Measurements from ENCODE around the gene TTLL4. TPM values are rescaled to one million over a fixed set of nuclear protein-coding genes. Genes with fewer than 3 reads are reported as not detected.
"Not testable (repeated sequence)": the region's sequence is repeated elsewhere in the genome, so short reads cannot be mapped to it uniquely, and the experiment has no call there.

Gene TTLL4
- total RNA-seq, 1 experiment from 2014 or later, result 13.7 TPM

DNA sequence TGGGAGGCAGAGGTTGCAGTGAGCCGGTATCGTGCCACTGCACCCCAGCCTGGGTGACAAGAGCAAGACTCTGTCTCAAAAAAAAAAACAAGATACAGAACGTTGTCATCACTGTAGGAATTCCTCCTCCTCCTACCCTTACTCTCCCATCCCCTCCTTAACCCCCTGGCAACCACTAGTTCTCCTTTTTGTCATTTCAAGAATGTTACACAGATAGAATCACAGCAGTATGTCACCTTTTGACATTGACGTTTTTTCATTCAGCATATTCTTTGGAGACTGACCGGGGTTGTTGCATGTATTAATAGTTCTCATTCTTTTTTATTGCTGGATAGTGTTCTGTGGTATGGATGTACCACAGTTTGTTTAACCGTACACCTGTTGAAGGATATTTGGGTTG lies 32.4 kb downstream of the TTLL4 start:
- DNase-seq (ENCODE audit: low read depth), result no peak

DNA sequence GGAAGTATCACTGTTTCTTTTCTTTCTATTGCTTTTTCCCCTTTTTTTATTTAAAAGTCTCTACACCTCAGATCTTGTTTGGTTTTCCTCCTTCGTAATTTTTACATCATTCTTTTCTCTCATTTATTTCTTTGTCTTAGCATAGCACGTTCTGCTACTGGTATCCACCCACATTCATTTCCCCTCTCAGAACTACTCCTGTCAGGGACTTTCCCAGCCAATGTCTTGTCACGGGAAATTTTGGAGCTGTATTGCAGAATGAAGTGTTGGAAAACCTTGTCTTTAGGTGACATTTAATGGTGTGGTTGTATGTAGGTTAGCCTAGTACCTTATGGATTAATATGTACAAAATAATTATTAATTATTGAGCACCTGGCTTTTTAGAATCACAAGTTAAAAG lies 34.0 kb downstream of the TTLL4 start:
- no peak for DNase-seq (ENCODE audit: low read depth)

DNA sequence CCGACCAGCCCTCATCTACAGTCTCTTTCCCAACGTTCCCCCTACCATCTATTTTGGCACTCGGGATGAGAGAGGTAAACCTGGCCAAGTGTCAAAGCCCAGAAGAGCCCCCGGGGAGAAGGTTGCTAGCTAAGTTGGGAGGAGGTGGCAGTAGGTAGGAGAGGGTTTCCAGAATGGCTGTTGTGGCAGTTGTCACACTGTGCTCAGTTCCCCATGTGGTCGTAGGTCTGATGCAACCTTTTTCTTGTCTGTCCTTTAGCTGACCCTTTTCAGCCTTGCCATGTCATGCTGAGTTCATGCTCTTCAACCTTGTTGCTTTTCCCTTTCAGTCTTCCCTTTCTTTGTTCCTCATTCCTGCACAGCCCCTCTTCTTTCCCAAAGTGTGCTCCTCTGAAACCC lies 34.5 kb downstream of the TTLL4 start:
- no peak for DNase-seq (ENCODE audit: low read depth)

DNA sequence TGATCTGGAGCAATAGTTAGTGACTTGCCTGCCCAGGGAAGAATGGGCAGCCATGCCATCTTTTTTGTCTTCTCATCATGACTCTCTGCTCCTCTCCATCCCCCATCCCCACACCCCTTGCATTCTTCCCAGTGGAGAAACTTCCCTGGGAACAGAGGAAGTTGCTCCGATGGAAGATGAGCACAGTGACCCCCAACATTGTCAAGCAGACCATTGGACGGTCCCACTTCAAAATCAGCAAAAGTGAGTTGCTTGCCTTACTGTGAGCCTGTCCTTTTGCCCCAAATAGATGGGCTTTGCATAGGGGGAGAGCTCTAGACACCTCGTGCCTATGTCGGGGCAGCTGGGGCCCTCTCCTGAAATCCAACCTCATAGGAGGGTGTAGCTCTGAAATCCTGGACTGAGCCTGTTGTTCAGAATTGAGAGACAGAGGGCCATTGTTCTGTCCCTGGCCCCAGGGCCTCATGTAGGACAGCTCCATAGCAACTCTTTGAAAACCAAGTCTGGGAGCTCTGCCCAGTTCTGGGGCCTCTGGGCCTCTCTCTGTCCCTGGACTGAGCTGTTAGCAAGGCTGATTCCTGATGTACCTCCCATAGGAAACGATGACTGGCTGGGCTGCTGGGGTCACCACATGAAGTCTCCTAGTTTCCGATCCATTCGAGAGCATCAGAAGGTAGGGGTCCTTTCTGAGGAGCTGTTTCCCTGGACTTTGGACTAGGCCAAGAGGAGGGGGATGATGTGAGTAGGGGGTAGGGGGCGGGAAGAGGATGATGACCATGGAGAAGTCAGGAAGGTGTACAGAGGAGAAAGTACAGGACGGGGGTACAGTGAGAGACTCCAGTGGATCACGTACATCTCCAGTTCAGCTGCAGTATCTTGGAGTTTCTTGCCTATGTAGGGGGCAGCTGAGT lies 35.2 kb downstream of the TTLL4 start:
- DNase-seq (ENCODE audit: low read depth), result no peak

DNA sequence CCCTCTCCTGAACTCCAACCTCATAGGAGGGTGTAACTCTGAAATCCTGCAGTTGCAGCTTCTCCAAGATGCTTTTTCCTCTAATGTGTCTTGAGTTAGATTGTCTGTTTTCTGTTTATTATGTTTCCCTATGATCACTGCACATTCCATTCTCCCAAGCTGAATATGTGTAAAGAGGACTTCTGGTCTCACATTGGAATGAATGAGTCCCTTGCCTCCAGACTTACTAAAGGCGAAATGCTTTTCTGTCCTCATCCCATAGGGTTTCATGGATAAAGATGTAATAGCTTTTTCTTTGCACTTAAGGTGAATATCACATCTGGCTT lies 35.8 kb downstream of the TTLL4 start:
- no peak for DNase-seq (ENCODE audit: low read depth)

DNA sequence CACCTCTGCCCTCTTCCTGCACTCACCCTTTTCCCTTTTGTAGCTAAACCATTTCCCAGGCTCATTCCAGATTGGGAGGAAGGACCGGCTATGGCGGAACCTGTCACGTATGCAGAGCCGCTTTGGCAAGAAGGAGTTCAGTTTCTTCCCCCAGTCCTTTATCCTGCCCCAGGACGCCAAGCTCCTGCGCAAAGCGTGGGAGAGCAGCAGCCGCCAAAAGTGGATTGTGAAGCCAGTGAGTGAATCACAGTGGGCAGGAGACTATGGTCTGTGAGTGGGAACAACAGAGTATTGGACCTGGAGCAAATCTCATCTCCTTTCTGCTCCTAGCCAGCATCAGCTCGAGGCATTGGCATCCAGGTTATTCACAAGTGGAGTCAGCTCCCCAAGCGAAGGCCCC lies 36.3 kb downstream of the TTLL4 start:
- DNase-seq (ENCODE audit: low read depth), result no peak

DNA sequence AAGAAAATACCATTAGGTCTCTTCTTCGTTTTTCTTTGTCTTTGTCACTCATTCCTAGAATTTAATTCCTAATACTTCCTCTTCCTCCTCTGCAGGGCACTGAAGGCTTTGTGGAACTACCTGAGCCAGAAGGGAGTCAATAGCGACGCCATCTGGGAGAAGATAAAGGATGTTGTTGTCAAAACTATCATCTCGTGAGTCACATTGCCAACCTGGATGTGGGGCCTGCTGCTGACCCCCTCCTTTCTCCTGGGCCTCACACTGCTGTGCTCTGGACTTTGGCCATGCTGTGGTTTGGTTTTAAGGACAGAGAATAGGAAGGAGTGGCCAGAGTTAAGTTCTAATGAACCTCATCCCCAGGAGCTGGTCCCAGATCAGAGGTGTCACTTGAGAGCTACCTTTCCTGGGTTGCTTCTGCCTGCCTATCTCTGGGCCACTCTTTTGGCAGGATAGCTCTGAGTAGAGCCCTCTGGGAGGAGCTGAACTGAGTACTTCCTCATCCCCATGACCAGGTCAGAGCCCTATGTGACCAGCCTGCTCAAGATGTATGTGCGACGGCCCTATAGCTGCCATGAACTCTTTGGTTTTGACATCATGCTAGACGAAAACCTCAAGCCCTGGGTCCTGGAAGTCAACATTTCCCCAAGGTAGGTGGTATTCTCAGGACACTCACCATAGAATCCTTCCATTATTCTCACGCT lies 38.3 kb downstream of the TTLL4 start:
- no peak for DNase-seq (ENCODE audit: low read depth)

DNA sequence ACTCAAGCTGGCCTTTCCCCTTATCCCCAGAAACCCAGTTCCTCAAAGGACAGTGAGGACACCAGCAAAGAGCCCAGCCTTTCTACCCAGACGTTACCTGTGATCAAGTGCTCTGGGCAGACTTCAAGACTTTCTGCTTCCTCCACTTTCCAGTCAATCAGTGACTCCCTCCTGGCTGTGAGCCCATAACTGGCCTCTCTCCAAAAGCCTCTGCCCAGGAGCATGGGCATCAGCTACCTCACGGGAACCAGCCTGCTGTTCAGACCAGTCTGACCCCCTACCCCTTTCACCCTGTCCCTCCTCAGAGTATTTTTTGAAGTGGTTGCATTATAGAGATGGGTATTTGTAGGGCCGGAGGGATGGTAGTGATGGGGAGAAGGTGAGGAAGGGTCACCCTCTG lies 43.6 kb downstream of the TTLL4 start:
- DNase-seq (ENCODE audit: low read depth), result no peak

DNA sequence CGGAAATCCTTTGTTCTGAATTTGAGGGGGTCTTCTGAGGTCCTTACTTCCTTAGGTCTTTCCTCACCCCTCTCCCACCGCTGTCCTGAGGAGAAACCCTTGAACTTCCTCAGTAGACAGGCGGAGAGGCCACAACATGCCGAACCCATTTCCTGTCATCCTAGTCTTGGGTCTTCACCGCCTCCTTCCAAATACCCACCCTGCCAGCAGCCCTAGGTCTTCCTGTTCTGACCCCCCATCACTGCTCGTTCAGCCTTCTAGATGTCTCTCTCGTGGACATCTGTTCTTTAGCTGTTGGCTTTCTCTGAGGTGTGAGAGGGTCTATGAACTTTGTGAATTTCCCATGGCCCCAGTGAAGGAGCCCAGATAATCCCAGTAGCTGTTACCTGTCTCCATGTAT lies 44.1 kb downstream of the TTLL4 start:
- DNase-seq (ENCODE audit: low read depth), result no peak

DNA sequence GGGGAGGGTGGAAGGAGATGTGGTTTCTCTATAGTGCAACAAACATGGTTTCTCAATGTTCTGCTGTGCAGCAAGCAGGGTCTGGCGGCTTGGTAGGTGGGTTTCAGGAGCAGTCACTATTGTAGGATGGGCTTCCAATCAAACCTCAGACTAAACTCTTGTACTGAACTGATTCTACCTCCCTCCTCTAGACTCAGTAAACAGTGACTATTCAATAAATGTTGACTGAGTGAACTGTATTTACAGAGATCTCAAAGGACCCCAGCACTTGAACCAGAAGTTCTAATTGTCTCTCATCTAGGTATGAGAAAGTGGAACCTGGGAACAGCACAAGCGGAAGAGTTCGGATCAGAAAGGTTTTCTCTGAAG lies 44.5 kb downstream of the TTLL4 start:
- no peak for DNase-seq (ENCODE audit: low read depth)

DNA sequence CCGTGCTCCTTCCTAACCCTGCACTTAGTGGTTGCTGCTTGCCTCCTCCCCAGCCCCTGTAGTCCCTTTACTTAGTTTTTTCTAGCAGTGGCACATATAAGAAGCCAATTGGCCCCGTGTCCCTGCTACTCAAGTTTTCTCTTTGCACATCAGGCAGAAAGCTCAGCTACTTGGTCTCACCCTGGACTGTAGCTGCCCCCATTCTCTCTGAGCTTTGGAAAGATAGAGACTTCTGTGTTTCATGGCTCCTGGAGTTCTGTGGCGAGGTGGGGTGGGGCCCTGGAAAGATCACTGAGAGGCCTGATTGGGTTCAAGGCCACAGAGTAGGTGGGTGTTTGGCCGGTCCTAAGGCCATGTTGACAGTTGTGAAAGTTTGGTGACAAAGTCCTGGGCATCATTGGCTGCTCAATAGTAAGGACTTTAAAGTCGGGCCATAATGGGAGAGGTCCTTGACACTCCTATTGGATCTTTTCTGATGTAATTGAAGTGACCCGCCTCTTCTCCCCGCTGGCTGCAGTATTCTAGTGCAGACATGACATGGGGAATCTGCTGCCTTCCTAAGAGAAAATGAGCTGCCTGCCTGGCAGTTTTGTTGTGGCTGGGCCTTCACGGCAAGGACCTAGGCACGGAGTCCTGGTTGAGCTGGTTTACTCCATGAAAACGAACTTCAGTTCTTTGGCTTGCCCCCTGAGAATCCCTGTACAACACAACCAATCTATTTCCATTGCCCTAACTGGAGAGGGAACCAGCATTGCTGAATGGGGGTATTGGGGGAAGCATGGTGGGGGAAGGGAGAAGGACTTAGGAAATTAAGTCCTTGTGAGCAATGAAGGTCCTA lies 45.2 kb downstream of the TTLL4 start:
- no peak for DNase-seq (ENCODE audit: low read depth)

DNA sequence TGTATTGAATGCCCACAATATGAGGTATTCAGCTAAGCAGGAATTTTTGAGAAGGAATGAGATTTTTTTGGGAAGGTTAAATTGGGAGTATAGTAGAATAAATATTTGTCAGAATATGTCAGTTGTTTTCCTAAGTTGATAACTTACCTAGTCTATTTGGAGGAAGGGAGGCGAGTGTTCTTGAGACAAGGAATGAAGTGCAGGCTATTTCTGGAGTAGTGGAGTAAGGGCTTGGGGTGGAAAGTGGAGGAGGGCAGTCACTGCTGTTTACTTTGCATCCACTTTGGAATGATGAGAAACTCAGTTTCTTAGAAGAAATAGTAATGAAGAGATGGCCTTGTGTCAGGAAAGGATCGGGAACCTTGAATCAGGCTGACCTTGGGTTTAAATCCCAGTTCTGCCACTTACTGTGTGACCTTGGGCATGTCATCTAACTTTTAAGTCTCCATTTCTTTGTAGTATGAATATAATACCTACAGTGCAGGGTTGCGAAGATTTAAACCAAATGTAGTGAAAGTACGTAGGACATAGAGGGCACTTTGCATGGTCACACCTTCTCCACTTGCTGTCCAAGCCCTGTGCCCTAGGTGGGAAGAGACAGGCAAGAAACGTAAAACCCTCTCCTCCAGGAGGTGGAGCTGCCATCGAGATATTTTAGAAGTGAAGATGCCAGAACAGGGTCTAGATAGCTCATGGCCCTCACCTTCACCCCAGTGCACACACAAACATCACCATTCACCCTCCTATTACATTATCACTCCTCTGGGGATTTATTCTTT lies 46.2 kb downstream of the TTLL4 start:
- DNase-seq (ENCODE audit: low read depth), result no peak

DNA sequence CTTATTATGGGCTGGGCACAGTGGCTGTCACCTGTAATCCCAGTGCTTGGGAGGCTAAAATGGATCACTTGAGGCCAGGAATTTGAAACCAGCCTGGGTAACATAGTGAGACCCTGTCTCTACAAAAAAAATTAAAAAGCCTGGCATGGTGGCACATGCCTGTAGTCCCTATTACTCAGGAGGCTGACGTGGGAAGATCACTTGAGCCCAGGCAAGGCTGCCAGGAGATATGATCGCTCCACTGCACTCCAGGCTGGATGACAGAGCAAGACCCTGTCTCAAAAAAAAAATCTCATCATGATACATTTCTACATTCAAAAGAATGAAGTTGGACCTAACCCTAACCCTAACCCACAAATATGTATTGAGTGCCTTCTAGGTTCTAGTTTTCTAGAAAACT lies 51.2 kb downstream of the TTLL4 start:
- no peak for DNase-seq (ENCODE audit: low read depth)

DNA sequence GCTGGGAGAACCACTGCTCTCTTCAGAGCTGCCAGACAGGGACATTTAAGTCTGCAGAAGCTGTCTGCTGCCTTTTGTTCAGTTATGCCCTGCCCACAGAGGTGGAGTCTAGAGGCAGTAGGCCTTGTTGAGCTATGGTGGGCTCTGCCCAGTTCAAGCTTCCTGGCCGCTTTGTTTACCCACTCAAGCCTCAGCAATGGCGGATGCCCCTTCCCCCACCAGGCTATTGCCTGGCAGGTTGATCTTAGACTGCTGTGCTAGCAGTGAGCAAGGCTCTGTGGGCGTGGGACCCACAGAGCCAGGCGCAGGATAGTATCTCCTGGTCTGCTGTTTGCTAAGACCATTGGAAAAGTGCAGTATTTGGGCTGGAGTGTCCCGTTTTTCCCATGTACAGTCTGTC lies 62.1 kb downstream of the TTLL4 start:
- DNase-seq (ENCODE audit: low read depth), result not testable (repeated sequence)

DNA sequence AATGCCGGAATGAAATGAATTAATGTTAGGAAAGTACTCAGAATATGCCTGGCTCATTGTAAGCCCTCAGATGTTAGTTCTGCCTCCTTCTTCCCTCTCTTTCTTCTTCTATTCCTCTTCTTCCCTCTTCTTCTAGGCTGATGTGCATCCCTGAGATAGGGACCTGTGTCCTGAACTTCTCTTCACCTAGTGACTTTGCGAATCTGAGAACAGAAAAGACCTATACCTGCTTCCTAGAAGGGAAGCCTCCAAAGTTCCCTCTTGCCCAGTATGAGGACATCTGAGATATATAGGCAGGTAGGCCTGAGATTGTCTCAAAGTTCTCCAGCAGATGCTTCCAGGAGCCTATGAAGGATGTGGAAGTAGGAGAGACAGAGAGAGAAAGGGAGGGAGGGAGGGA lies 63.2 kb downstream of the TTLL4 start:
- no peak for DNase-seq (ENCODE audit: low read depth)

DNA sequence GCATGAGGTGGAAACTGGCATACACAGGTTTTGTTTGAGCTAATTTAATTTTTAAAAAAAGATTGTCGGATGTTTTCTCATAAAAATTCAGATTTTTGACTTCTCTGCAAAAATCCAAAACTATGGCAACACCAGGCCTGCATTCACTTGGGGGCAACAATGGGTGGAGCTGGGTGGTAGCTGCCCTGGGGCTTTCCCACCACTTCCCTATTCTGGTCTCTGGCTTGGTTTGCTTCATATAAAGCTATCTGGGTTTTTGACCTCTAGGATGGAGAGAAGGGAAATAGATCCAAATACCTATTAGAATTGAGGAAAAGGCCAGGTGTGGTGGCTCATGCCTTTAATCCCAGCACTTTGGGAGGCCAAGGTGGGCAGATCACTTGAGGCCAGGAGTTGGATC lies 65.9 kb downstream of the TTLL4 start:
- DNase-seq (ENCODE audit: low read depth), result no peak

DNA sequence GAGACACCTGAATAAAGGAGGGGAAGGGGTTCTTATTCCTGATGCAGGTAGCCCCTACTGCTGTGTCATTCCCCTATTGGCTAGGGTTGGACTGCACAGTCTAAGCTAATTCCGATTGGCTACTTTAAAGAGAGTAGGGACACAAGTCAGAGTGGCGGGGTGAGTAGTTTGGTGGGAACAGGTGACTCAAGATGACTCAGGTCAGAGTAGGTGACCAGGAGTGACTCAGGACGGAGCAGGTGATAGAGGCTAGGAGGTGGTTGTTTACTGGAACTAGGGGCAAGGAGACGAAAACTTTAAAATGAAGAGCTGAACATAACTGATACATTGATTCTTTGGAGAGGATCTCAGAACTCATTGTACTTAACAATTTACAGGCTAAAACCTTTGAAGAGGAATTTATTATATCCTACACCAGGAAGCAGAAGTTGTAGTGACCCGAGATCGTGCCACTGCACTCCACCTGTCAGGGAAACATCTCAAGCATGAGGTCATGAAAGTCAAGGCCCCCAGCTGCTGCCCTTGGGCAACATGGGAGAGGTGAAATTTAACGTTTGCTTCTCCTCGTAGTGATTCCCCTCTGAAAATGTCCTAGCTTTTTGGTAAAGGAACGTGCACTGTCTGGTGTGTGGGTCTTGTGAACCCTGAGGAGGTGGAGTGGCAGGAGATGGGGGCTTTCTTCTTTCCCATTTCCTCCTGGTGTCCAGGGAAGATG lies 66.8 kb downstream of the TTLL4 start:
- DNase-seq (ENCODE audit: low read depth), result no peak

DNA sequence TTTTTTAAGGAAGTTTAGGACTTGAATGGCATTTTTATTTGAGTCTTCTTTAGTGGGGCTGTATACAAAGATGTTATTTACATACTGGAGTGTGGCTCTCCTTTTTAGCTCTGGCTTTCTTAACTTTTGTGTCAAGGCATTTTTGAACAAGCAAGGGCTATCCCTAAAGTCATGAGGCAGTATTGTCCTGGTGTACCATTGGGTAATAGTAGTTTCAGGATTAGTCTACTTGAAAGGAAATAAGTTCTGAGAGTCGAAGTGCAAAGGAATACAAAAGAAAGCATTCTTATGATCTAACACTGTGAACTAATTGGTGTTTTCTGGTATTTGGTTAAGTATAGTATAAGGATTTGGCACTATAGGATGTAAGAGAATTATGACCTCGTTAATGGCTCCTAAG lies 69.4 kb downstream of the TTLL4 start:
- no peak for DNase-seq (ENCODE audit: low read depth)

DNA sequence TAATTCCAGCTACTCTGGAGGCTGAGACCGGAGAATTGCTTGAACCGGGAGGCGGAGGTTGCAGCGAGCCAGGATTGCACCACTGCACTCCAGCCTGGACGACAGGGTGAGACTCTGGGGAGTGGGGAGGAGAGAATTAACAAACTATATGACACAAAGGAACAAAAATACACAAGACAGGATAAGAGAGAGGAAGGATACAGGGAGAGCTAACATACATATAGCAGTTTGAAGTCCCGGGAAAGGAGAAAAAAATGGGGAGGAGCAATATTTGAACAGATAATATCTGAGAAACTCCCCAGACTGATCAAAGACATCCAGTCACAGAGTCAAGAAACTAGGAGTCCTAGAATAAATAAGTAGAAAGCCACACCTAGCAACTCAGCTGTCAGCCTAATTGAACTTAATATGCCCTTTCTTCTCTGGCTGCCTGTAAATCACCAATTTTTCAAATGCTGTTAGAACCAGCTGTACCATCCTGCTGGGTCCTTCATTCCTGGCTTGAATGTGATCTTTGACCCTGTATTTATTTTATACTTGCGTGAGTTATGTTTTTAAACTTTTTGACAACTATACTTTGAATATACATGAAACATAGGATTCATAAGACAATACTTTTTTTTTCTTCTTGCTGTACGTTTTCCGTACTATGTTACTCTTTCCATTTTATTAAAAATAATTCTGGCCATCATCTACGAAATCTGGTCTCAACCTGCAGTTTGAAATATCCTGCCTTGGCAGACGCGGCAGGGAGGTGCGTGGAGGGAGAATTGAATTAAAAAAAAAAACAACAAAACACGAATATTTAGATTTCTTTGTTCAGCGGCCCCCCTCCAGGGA lies 70.4 kb downstream of the TTLL4 start:
- no peak for DNase-seq (ENCODE audit: low read depth)

Data from Daoy (cell line).